ENCODE results near the gene POTEJ. TPM values are rescaled to one million over a fixed set of nuclear protein-coding genes. Genes with fewer than 3 reads are reported as not detected.
"Not testable (repeated sequence)": the region's sequence is repeated elsewhere in the genome, so short reads cannot be mapped to it uniquely, and the experiment has no call there.

The POTEJ gene
- total RNA-seq = not detected
- not detected for polyA plus RNA-seq

DNA sequence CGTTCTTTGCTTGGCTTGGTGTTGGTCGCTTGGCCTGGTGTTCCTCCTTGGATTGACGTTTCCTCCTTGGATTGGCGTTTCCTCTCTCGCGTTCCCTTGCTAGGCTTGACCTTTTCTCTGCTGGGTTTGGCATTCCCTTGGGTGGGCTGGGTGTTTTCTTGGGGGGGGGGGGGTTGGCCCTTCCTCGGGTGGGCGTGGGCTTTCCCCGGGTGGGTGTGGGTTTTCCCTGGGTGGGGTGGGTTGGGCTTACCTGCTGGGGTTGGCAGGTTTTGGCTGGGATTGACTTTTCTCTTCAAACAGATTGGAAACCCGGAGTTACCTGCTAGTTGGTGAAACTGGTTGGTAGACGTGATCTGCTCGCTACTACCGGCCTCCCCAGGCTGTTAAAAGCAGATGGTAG, at the start of gene POTEJ:
Gene POTEJ (plus strand): TSS at position 301 of the 400 bp plus-strand sequence. CDS start 93 bp downstream, at position 394.
- DNase-seq; H3K4me3 ChIP-seq (ENCODE audit: low read length); CTCF ChIA-PET; H3K36me3 Mint-ChIP-seq; H3K27ac Mint-ChIP-seq; H3K4me1 ChIP-seq (ENCODE audit: insufficient read depth, low read length); H3K9me3 ChIP-seq (ENCODE audit: low read length); H3K27me3 ChIP-seq (ENCODE audit: insufficient read depth, low read length, poor library complexity, severe bottlenecking); H3K4me3 Mint-ChIP-seq; H3K4me1 Mint-ChIP-seq; H3K27ac ChIP-seq (ENCODE audit: low read depth, low read length); POLR2A ChIA-PET; H3K27me3 Mint-ChIP-seq; H3K9me3 Mint-ChIP-seq; H3K36me3 ChIP-seq (ENCODE audit: insufficient read depth, low read length): not testable (repeated sequence)

DNA sequence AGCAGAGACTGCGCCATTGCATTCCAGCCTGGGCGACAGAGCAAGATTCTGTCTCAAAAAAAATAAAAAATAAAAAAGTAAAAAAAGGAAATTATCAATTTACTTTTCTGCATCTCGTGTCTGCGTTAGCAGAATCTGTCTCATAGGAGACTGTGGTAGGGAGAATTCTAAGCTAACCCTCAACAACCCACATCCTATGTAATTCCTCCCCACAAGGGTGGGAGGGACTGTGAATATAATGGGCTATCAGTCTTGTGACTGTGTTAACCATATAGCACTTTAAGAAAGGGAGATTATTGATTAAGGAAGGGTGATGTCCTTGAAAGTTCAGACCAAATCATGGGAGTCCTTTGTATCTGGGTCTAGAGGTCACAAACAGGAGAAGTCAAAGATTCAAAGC, 45.1 kb upstream of the POTEJ start:
- POLR2A ChIA-PET; H3K36me3 ChIP-seq (ENCODE audit: insufficient read depth, low read length); H3K9me3 Mint-ChIP-seq; H3K27ac ChIP-seq (ENCODE audit: low read depth, low read length); H3K36me3 Mint-ChIP-seq; H3K27ac Mint-ChIP-seq; H3K9me3 ChIP-seq (ENCODE audit: low read length); H3K4me1 ChIP-seq (ENCODE audit: insufficient read depth, low read length); H3K4me3 Mint-ChIP-seq; H3K4me3 ChIP-seq (ENCODE audit: low read length); H3K27me3 ChIP-seq (ENCODE audit: insufficient read depth, low read length, poor library complexity, severe bottlenecking); DNase-seq; H3K4me1 Mint-ChIP-seq; H3K27me3 Mint-ChIP-seq; CTCF ChIA-PET: not testable (repeated sequence)

DNA sequence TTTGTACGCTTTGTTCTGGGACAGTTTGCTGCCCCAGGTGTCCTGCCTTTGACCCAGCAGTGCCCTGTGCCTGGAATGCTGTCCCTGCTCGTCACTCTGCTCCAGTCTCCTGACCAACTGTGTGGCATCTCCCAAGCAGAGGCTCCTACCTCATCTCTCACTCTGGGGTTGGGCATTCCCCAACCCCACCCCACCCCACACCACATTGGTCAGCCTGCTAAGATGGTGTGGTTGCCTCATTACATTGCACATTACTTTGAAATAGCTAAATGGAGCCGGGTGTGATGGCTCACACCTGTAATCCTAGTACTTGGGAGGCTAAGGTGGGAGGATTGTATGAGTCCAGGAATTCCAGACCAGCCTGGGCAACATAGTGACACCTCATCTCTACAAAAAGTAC, 39.3 kb upstream of the POTEJ start:
- H3K9me3 Mint-ChIP-seq; H3K4me1 ChIP-seq (ENCODE audit: insufficient read depth, low read length); H3K36me3 ChIP-seq (ENCODE audit: insufficient read depth, low read length); H3K27ac Mint-ChIP-seq; DNase-seq; H3K4me3 Mint-ChIP-seq; H3K4me1 Mint-ChIP-seq; H3K27me3 Mint-ChIP-seq; CTCF ChIA-PET; POLR2A ChIA-PET; H3K27me3 ChIP-seq (ENCODE audit: insufficient read depth, low read length, poor library complexity, severe bottlenecking); H3K36me3 Mint-ChIP-seq; H3K9me3 ChIP-seq (ENCODE audit: low read length); H3K4me3 ChIP-seq (ENCODE audit: low read length); H3K27ac ChIP-seq (ENCODE audit: low read depth, low read length): not testable (repeated sequence)

DNA sequence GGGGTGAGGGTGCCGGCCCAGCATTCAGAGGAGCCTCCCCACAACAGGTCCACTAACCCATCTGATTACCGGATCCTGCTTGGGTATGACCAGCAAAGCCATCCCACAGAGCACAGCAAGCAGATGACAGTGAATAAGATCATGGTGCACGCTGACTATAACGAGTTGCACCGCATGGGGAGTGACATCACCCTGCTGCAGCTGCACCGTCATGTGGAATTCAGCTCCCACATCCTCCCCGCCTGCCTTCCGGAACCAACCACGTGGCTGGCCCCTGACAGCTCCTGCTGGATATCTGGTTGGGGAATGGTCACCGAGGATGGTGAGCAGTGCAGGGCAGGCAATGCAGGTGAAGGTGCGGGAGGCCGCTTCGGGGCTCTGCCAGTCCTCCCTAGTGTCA, 37.0 kb upstream of the POTEJ start:
- H3K36me3 ChIP-seq (ENCODE audit: insufficient read depth, low read length); H3K27me3 Mint-ChIP-seq; H3K9me3 ChIP-seq (ENCODE audit: low read length); H3K4me1 ChIP-seq (ENCODE audit: insufficient read depth, low read length); H3K9me3 Mint-ChIP-seq; H3K27ac ChIP-seq (ENCODE audit: low read depth, low read length); H3K4me3 ChIP-seq (ENCODE audit: low read length); H3K27me3 ChIP-seq (ENCODE audit: insufficient read depth, low read length, poor library complexity, severe bottlenecking); H3K4me3 Mint-ChIP-seq; H3K4me1 Mint-ChIP-seq; H3K36me3 Mint-ChIP-seq; H3K27ac Mint-ChIP-seq; CTCF ChIA-PET; DNase-seq; POLR2A ChIA-PET: not testable (repeated sequence)

DNA sequence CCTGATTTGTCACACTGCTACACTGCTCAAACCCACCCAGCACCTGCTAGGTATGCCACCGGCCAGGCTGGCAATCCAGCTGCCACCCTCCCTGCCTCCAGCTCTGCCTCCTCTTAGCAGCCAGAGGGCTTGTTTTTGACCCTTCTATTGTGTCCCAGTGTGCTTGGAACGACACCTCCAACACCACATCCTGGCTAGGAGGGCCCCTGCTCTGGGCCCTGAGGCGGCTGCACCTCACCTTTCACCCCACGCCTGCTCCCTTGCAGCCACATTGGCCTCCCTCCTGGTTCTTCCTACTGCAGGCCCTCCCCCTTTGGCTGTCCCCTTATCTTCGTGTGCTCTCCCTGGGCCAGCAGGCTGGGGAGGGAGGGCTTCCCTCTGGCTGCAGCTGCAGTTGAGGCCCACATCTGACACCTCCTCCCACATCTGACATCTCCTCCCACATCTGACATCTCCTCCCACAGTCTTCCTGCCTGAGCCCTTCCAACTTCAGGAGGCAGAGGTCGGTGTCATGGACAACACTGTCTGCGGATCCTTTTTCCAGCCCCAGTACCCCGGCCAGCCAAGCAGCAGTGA, 34.9 kb upstream of the POTEJ start:
- CTCF ChIA-PET; POLR2A ChIA-PET; H3K9me3 ChIP-seq (ENCODE audit: low read length); H3K36me3 ChIP-seq (ENCODE audit: insufficient read depth, low read length); H3K27ac Mint-ChIP-seq; H3K27me3 ChIP-seq (ENCODE audit: insufficient read depth, low read length, poor library complexity, severe bottlenecking); DNase-seq; H3K36me3 Mint-ChIP-seq; H3K4me3 ChIP-seq (ENCODE audit: low read length); H3K4me1 ChIP-seq (ENCODE audit: insufficient read depth, low read length); H3K27me3 Mint-ChIP-seq; H3K9me3 Mint-ChIP-seq; H3K4me3 Mint-ChIP-seq; H3K27ac ChIP-seq (ENCODE audit: low read depth, low read length); H3K4me1 Mint-ChIP-seq: not testable (repeated sequence)

DNA sequence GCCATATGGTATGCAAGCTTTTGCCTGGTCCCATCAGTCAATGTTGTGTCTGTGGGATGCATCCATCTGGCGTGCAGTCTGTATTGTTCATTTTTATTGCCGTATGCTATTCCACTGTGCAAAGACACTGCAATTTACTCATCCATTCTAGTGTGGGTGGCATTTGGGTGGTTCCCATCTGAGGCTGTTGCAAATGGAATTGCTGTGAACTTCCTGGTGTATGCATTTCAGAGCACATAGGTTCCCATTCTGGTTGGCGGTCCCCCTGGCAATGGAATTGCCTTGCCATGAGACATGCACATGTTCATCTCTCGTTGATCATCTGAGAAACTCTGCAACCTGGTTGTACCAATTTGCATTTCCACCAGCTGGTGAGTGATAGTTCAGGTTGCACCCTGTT, 33.7 kb upstream of the POTEJ start:
- H3K27me3 Mint-ChIP-seq; H3K4me1 Mint-ChIP-seq; H3K4me1 ChIP-seq (ENCODE audit: insufficient read depth, low read length); H3K9me3 ChIP-seq (ENCODE audit: low read length); H3K36me3 ChIP-seq (ENCODE audit: insufficient read depth, low read length); H3K27ac Mint-ChIP-seq; H3K27ac ChIP-seq (ENCODE audit: low read depth, low read length); CTCF ChIA-PET; H3K9me3 Mint-ChIP-seq; POLR2A ChIA-PET; H3K4me3 Mint-ChIP-seq; H3K27me3 ChIP-seq (ENCODE audit: insufficient read depth, low read length, poor library complexity, severe bottlenecking); H3K36me3 Mint-ChIP-seq; H3K4me3 ChIP-seq (ENCODE audit: low read length); DNase-seq: not testable (repeated sequence)

DNA sequence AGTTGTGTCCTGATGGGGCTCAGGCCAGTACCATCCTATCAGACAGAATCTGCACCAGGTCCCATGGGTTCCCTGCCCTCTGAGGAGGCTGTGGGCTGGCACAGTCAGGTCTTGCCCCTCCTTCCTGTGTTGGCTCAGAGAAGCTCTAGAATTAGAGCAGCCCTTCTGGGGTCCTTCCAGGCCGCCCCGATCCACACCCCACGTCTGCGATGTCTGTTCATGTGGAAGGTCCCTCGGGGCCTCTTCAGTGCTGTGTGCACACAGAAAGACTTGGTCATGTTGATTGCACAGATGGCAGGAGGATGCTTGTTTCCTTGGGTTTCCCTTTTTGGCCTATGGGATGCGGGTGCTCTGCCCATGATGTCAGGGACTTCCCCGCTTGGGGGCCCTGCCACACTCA, 32.1 kb upstream of the POTEJ start:
- H3K4me3 ChIP-seq (ENCODE audit: low read length); H3K27me3 ChIP-seq (ENCODE audit: insufficient read depth, low read length, poor library complexity, severe bottlenecking); H3K36me3 Mint-ChIP-seq; H3K27me3 Mint-ChIP-seq; DNase-seq; H3K9me3 Mint-ChIP-seq; H3K27ac Mint-ChIP-seq; H3K27ac ChIP-seq (ENCODE audit: low read depth, low read length); H3K4me1 ChIP-seq (ENCODE audit: insufficient read depth, low read length); H3K9me3 ChIP-seq (ENCODE audit: low read length); POLR2A ChIA-PET; H3K4me1 Mint-ChIP-seq; H3K4me3 Mint-ChIP-seq; H3K36me3 ChIP-seq (ENCODE audit: insufficient read depth, low read length); CTCF ChIA-PET: not testable (repeated sequence)

DNA sequence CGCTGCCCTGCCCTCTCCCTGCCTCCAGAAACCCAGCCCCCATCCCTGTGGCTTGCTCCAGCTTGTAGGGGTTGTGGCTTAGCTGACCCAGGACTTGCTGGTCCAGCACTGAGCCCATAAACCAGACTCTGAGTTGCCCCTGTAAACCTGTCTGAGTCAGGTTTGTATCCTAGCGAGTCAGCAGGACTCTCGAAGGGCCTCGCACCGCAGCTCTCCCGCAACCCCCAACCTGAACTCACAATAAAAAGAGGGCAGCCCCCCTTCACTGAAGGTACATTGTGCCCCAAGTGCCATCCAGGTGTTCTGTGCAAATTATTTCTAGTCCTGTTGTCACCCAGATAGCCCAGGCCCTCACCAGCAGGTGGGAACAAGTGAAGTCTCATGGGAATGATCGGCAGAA, 29.7 kb upstream of the POTEJ start:
- H3K9me3 Mint-ChIP-seq; H3K27me3 ChIP-seq (ENCODE audit: insufficient read depth, low read length, poor library complexity, severe bottlenecking); H3K36me3 Mint-ChIP-seq; H3K36me3 ChIP-seq (ENCODE audit: insufficient read depth, low read length); H3K4me3 Mint-ChIP-seq; H3K27me3 Mint-ChIP-seq; H3K27ac ChIP-seq (ENCODE audit: low read depth, low read length); H3K4me1 ChIP-seq (ENCODE audit: insufficient read depth, low read length); H3K4me1 Mint-ChIP-seq; POLR2A ChIA-PET; H3K4me3 ChIP-seq (ENCODE audit: low read length); H3K27ac Mint-ChIP-seq; CTCF ChIA-PET; H3K9me3 ChIP-seq (ENCODE audit: low read length): not testable (repeated sequence)
- peak in 1 of 5 donors; percentile 31 for DNase-seq

DNA sequence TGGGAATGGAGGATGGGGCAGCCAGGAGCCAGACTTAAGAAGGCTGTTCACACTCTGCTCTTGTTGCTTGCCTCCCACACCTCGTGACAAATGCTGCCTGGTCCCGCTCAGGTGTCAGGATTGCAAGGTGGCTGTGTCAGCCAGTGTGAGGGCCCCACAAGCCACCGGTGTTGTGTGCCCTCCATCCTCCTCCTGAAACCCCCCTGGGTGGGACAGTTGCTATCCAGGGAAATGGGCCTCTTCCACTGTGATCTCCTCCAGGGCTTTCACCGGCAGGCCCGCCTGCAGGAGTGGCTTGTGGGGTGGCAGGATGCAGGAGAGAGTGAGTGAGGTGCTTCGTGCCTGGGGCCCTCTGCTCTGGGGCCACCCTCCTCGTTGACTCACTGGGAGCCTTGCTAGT, 28.3 kb upstream of the POTEJ start:
- H3K27ac ChIP-seq (ENCODE audit: low read depth, low read length); CTCF ChIA-PET; DNase-seq; POLR2A ChIA-PET; H3K9me3 Mint-ChIP-seq; H3K4me1 Mint-ChIP-seq; H3K4me3 Mint-ChIP-seq; H3K4me1 ChIP-seq (ENCODE audit: insufficient read depth, low read length); H3K9me3 ChIP-seq (ENCODE audit: low read length); H3K36me3 ChIP-seq (ENCODE audit: insufficient read depth, low read length); H3K4me3 ChIP-seq (ENCODE audit: low read length); H3K27ac Mint-ChIP-seq; H3K36me3 Mint-ChIP-seq; H3K27me3 Mint-ChIP-seq; H3K27me3 ChIP-seq (ENCODE audit: insufficient read depth, low read length, poor library complexity, severe bottlenecking): not testable (repeated sequence)
